Stimulated activated CD8-positive, alpha-beta memory T cell treated with anti-CD3 and anti-CD28 coated beads, Interleukin-12 subunit alpha, Interleukin-12 subunit beta, amount 100 ng/mL, for 1 hour (primary cell): ENCODE measurements around the gene PIGQ.

ENCODE experiments used
- DNase-seq: peaks from one replicate; pipeline ENCODE4 v3.0.0-alpha.2; 2020; ENCODE audit warnings: low read depth

The PIGQ gene

DNA sequence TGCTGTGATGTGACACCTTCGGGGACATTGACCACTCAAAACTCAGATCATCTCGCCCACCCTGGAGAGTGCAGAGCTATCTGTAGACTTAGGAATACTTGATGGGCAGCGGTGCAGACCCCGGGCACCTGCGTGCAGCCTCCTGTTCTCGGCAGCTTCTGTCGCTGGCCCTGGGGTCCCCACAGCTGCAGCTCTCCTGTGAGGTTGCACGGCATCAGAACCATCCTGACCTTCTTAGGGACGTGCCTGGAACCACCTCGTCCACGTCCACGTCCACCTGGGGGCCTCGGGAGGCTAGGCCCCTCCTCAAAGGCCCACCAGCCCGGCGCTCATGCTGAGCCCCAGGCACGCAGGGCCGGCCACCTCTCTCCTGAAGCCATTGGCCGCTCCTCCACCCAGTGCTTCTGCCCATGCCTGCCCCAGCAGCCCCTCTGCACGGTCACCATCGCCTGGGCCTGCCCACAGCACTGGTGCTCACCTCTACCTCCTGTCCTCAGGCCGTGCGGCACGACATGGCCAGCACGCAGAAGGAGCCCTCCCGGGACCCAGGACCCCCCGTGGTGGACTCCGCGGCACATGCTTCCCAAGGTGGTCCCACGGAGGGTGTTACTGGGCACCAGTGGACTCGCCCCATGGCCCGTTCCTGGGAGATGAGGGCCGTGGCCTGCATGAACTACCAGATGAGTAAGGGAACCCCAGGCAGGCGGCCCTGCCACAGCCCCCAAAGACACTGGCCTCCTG lies 58.7 kb downstream of the PIGQ start:
- DNase-seq, result no peak

DNA sequence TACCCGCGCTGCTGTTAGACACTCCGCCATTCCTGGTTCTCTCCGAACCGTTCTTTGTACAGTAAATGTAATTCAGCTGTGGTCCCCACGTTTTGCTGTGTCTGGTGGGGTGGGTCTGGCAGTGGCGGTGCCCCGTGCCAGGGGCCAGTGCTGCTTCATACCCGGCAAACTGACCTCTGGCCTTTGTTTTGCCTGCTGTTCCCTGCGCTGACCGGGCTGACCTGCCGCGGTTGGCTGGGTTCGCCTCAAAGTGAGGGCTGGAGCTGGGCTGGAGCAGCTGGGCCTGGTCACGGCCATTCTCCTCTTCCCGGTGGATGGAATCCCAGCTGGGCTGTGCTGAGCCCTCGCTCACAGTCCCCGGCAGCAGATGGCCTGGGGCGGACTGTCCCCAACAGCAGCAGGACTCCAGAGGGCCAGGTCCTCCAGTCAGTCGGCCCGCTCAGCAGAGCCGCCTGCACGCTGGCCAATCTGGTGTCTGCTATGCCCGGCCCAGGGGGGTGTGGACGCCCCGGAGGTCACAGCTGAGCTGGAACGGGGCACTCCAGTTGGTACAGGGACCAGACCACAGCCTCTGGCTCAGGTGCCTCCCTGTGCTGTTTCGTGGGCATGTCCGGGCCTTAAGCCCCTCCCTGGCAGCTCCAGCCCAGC lies 59.5 kb downstream of the PIGQ start:
- DNase-seq, result no peak

DNA sequence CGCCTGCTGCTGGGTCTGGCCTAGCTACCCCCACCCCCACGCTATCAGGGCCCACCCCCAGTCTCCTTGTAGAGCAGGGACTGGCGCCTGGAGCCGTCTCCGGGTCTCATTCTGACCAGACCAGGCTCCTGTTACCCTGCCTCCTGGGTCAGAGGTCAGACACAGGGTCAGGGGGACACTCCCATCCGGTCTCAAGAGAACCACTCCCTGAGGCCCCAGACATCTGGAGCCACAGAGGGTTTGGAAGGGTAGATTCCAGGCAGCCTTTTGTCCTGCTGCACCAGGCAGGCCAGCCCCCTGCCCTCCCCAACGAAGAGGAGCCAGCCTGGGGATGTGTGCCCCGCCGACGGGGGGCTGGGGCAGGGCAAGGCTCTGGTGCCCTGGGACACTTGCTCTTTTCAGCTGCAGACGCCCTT lies 60.1 kb downstream of the PIGQ start:
- no peak for DNase-seq

DNA sequence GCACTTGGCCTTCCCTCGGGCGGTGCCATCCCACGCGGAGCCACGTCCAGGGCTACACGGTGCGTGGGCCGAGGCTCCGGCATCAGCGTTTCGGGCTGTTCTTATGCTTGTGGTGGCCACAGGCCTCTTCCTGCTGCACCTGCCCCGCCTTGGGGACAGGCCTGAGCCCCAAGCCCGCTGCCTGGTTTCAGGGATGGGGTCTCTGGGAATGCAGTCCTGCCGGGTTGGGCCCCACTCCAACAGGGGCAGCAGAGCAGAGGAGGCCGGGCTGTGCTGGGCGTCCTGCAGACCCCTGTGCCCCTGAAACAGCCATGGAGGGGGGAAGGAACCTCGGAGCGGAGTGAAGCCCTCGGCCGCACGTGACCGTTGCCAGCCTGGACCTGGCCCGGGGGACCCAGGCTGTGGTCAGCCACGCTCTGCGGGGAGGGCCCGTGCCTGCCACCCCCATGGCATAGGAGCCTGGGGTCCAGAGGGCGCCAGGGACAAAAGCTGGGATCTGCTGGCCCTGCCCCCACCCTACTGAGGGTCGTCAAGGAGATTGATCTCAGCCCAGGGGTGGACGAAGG lies 60.6 kb downstream of the PIGQ start:
- DNase-seq, result no peak

DNA sequence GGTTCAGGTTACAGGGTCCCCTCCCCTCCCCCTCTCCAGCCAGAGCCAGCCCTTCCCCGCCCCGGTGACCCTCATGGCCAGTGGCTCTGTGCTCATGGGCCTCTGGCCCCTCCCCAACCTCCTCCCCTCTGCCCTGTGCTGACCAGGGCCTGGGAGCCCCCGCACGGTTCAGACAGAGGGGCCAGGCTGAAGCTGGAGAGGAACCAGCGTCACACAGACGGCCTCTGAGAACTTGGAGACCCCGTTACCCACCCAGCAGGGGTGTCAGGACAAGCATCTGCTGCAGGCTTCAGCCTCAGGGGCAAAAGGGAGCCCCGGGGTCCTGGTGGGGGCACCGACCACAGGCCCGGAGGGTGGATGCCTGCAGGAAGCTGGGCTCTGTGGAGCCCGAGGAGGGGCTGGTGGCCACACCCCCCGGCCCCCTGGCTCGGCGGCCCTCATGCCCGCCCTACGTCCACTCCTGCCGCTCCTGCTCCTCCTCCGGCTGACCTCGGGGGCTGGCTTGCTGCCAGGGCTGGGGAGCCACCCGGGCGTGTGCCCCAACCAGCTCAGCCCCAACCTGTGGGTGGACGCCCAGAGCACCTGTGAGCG lies 61.1 kb downstream of the PIGQ start, which contains the start of gene WFIKKN1:
Gene WFIKKN1 (plus strand): TSS at position 171 of the 591 bp plus-strand sequence. CDS start 269 bp downstream, at position 440.
- DNase-seq, result no peak

DNA sequence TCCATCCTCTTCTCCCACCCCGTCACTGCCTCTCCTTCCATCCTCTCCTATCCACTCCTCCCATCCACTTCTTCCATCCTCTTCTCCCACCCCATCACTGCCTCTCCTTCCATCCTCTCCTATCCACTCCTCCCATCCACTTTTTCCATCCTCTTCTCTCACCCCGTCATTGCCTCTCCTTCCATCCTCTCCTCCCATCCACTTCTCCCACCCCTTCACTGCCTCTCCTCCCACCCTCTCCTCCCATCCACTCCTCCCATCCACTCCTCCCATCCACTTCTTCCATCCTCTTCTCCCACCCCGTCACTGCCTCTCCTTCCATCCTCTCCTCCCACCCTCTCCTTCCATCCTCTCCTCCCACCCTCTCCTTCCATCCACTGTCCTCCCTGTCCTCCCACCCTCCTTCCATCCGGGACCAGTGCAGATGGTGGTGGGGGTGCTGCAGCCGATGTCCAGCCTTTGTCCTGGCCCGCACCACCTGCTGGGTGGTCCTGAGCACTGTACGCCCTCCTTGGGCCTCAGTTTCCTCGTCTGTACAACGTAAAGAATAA lies 62.1 kb downstream of the PIGQ start:
- no peak for DNase-seq

DNA sequence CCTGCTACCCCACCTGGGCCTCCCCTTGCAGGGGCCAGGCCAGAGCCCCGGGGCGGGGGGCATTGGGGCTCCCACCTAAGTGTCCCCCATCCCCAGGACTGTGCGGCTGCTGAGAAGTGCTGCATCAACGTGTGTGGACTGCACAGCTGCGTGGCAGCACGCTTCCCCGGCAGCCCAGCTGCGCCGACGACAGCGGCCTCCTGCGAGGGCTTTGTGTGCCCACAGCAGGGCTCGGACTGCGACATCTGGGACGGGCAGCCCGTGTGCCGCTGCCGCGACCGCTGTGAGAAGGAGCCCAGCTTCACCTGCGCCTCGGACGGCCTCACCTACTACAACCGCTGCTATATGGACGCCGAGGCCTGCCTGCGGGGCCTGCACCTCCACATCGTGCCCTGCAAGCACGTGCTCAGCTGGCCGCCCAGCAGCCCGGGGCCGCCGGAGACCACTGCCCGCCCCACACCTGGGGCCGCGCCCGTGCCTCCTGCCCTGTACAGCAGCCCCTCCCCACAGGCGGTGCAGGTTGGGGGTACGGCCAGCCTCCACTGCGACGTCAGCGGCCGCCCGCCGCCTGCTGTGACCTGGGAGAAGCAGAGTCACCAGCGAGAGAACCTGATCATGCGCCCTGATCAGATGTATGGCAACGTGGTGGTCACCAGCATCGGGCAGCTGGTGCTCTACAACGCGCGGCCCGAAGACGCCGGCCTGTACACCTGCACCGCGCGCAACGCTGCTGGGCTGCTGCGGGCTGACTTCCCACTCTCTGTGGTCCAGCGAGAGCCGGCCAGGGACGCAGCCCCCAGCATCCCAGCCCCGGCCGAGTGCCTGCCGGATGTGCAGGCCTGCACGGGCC lies 62.9 kb downstream of the PIGQ start:
- no peak for DNase-seq

DNA sequence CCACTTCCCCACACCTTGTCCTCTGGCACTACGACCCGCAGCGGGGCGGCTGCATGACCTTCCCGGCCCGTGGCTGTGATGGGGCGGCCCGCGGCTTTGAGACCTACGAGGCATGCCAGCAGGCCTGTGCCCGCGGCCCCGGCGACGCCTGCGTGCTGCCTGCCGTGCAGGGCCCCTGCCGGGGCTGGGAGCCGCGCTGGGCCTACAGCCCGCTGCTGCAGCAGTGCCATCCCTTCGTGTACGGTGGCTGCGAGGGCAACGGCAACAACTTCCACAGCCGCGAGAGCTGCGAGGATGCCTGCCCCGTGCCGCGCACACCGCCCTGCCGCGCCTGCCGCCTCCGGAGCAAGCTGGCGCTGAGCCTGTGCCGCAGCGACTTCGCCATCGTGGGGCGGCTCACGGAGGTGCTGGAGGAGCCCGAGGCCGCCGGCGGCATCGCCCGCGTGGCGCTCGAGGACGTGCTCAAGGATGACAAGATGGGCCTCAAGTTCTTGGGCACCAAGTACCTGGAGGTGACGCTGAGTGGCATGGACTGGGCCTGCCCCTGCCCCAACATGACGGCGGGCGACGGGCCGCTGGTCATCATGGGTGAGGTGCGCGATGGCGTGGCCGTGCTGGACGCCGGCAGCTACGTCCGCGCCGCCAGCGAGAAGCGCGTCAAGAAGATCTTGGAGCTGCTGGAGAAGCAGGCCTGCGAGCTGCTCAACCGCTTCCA lies 63.7 kb downstream of the PIGQ start:
- no peak for DNase-seq
